A549 (cell line): ENCODE results near the gene TBC1D16. TPM values are rescaled to one million over a fixed set of nuclear protein-coding genes. Genes with fewer than 3 reads are reported as not detected.

ENCODE experiments used
- ATAC-seq, 2 experiments: fragments of 200-7000 bp in 1 of 2; fragments of >200 bp in 1 of 2; cut with Nextera tagmentation in 1 of 2; cut with Tn5 transposase in 1 of 2; 3 replicates each; pipeline versions ENCODE4 v1.8.0 to v1.9.1; 2018 to 2020; ENCODE audit warnings: mild to moderate bottlenecking in 1 of 2, moderate library complexity in 1 of 2
- CTCF ChIA-PET: fragments of 300-600 bp; sonication (Branson Sonifier 250); formaldehyde crosslinking; extraction: SDS; loops from one replicate; lab custom pipeline; 2021; ENCODE audit warnings: antibody characterized with exemption, inconsistent platforms; lab: Yijun Ruan, JAX
- POLR2A ChIA-PET: fragments of 350-600 bp; formaldehyde crosslinking; extraction: SDS; loops from one replicate; lab custom pipeline; 2021; ENCODE audit warnings: antibody characterized with exemption, inconsistent platforms; lab: Yijun Ruan, JAX
- DNase-seq, 2 experiments: peaks; one replicate each; pipeline versions ENCODE4 v3.0.0 to v3.0.0-alpha.2; 2011 to 2016; ENCODE audit warnings: low read depth in 1 of 2, low spot score in 1 of 2
- FAIRE-seq: peaks from 2 replicates; lab custom pipeline; 2011; peaks lifted over from hg19 to GRCh38; lab: Jason Lieb, UNC
- H3K27ac ChIP-seq, 2 experiments: fragments of >200 bp; sonication (Bioruptor Twin); formaldehyde crosslinking; 3 replicates each; pipeline ENCODE4 v1.5.1; 2016 to 2017
- H3K4me1 ChIP-seq: fragments of >200 bp; sonication (Bioruptor Twin); formaldehyde crosslinking; 3 replicates; pipeline ENCODE4 v1.6.1; 2016
- H3K4me2 ChIP-seq: fragments of >200 bp; sonication (Bioruptor Twin); formaldehyde crosslinking; 3 replicates; pipeline ENCODE4 v1.6.1; 2016
- H3K4me3 ChIP-seq: fragments of >200 bp; sonication (Bioruptor Twin); formaldehyde crosslinking; 3 replicates; pipeline ENCODE4 v1.5.1; 2016
- H3K9me3 ChIP-seq: fragments of >200 bp; sonication (Bioruptor Twin); formaldehyde crosslinking; 3 replicates; pipeline ENCODE4 v1.6.1; 2016
- BHLHE40 ChIP-seq: IDR thresholded peaks from 2 replicates; pipeline ENCODE4 v1.6.1; 2012; ENCODE audit warnings: low read depth, low read length, inconsistent platforms
- CBX2 ChIP-seq: fragments of 200-600 bp; sonication (generic); IDR thresholded peaks from 2 replicates; pipeline ENCODE4 v1.6.1; 2016; ENCODE audit warnings: low read depth, mild to moderate bottlenecking, borderline replicate concordance
- CEBPB ChIP-seq, 2 experiments: fragments of >200 bp in 1 of 2; sonication (Bioruptor Twin) in 1 of 2; formaldehyde crosslinking in 1 of 2; IDR thresholded peaks; 2 replicates each; pipeline ENCODE4 v1.6.1; 2012 to 2016
- EHF ChIP-seq: fragments of 250-450 bp; sonication (Bioruptor Pico); IDR thresholded peaks from 2 replicates; pipeline ENCODE4 v1.5.0; 2020; ENCODE audit warnings: mild to moderate bottlenecking
- FOSL2 ChIP-seq, 2 experiments: fragments of 450-650 bp in 1 of 2; fragments of >200 bp in 1 of 2; sonication (Bioruptor Twin) in 1 of 2; formaldehyde crosslinking; IDR thresholded peaks; 2 replicates each; pipeline versions ENCODE4 v1.5.0 to v1.6.1; 2016 to 2020; ENCODE audit warnings: mild to moderate bottlenecking in 1 of 2, moderate library complexity in 1 of 2
- FOXS1 ChIP-seq: fragments of 250-450 bp; sonication (Bioruptor Pico); IDR thresholded peaks from 2 replicates; pipeline ENCODE4 v1.5.0; 2020; ENCODE audit warnings: mild to moderate bottlenecking, moderate library complexity
- HEYL ChIP-seq: fragments of 250-450 bp; sonication (Bioruptor Pico); IDR thresholded peaks from 2 replicates; pipeline ENCODE4 v1.8.0; 2021; ENCODE audit warnings: mild to moderate bottlenecking, moderate library complexity
- HOXB13 ChIP-seq: fragments of 250-450 bp; sonication (Bioruptor Pico); IDR thresholded peaks from 2 replicates; pipeline ENCODE4 v1.5.0; 2020; ENCODE audit warnings: low read depth, mild to moderate bottlenecking, moderate library complexity
- NPAS2 ChIP-seq: fragments of 250-450 bp; sonication (Bioruptor Pico); IDR thresholded peaks from 2 replicates; pipeline ENCODE4 v1.8.0; 2022; ENCODE audit warnings: mild to moderate bottlenecking, moderate library complexity, borderline replicate concordance
- NR3C1 ChIP-seq: fragments of >200 bp; sonication (Bioruptor Twin); formaldehyde crosslinking; IDR thresholded peaks from 3 replicates; pipeline ENCODE4 v1.6.1; 2017
- POLR2A ChIP-seq: IDR thresholded peaks from 2 replicates; pipeline ENCODE4 v1.6.1; 2012; ENCODE audit warnings: mild to moderate bottlenecking, low read length
- RAD21 ChIP-seq, 2 experiments: fragments of >200 bp in 1 of 2; sonication (Bioruptor Twin) in 1 of 2; formaldehyde crosslinking in 1 of 2; IDR thresholded peaks in 1 of 2; conservative IDR thresholded peaks in 1 of 2; 2 replicates in 1 of 2; 3 replicates in 1 of 2; pipeline ENCODE4 v1.6.1; 2012 to 2018; ENCODE audit warnings: inconsistent platforms in 1 of 2
- RARB ChIP-seq: fragments of 250-450 bp; sonication (Bioruptor Pico); IDR thresholded peaks from 2 replicates; pipeline ENCODE4 v1.8.0; 2021; ENCODE audit warnings: mild to moderate bottlenecking, moderate library complexity
- RCOR1 ChIP-seq: fragments of 150-350 bp; IDR thresholded peaks from 2 replicates; pipeline ENCODE4 v1.6.1; 2014; ENCODE audit warnings: antibody characterized with exemption, low read length, low read depth
- REST ChIP-seq: fragments of 200-600 bp; sonication (generic); IDR thresholded peaks from 2 replicates; pipeline ENCODE4 v1.6.1; 2016; ENCODE audit warnings: antibody characterized with exemption, mild to moderate bottlenecking, moderate library complexity
- whole genome bisulfite sequencing: methylation state at CpG from one replicate; pipeline ENCODE4 v1.1.6; 2017; ENCODE audit errors: missing lambda C conversion rate; 5-methylcytosine and 5-hydroxymethylcytosine counted together
- polyA plus RNA-seq, 4 experiments: library from polyadenylated mRNA; depleted of rRNA in 3 of 4; stranded (reverse); fragments of >200 nt; fragmentation: RNase III in 1 of 4; extraction: RNeasy Plus Mini Kit Qiagen cat#74134 plus additional on column Dnase treatment in 1 of 4; gene quantifications; 2 replicates in 3 of 4; 3 replicates in 1 of 4; pipeline ENCODE4 v1.2.3, GENCODE V29; 2011 to 2017
- TF ChIP-seq, protein P1 (sequence below): fragments of 450-650 bp; IDR thresholded peaks from 2 replicates; pipeline ENCODE4 v1.6.1; 2014; ENCODE audit warnings: antibody characterized with exemption

TBC1D16 gene
- polyA plus RNA-seq, 2 of the 4 experiments (the other 2 are of a cell fraction) = 8.9 to 12.5 TPM

- ATAC-seq (no peak), FAIRE-seq (peak; percentile 32), DNase-seq (no peak)
- ChIA-PET CTCF (interaction anchor here (0.8 to 3.1 kb wide), 16 partner anchors 8 to 183 kb away, joined by 3 to 12 read pairs (median 3); partner anchors contain the start of gene CBX4), POLR2A (interaction anchor here (1.2 kb wide), 1 partner anchor 130 kb away, joined by 5 read pairs; the partner anchor contains the start of gene CBX4)
- 89% methylated on average over 7 of the region's 7 CpGs for WGBS
- Histone ChIP-seq H3K27ac (no peak overlapping the region), H3K4me1 (no peaks in the 10 kb centered on the region), H3K4me2 (no peak overlapping the region), H3K9me3 (no peaks in the 10 kb centered on the region), H3K4me3 (no peak overlapping the region)
- TF ChIP-seq FOSL2 (IDR thresholded peaks at IDR 0.05) (no peak), FOSL2 (CRISPR knock-in tag; IDR thresholded peaks at IDR 0.05) (no peak), REST (no peak), RCOR1 (no peak), FOXS1 (no peak), HEYL (CRISPR knock-in tag) (no peak), POLR2A (no peak), BHLHE40 (no peak), RARB (CRISPR knock-in tag) (no peak), NR3C1 (no peak)
Observed at GRCh38 chr17:79969906-79970305, 65.8 kb downstream of the TBC1D16 start.

GRCh38 chr17:79968116-79968515 lies 67.6 kb downstream of the TBC1D16 start:
- Histone ChIP-seq H3K27ac (no peak overlapping the region), H3K4me3 (no peak overlapping the region), H3K9me3 (no peaks in the 10 kb centered on the region), H3K4me1 (no peaks in the 10 kb centered on the region), H3K4me2 (no peak overlapping the region)
- CTCF ChIA-PET = interaction anchor here (0.6 to 1.5 kb wide), 7 partner anchors 10 to 927 kb away, joined by 3 to 5 read pairs (median 3); no protein-coding TSS in a partner anchor
- FAIRE-seq (no peak), ATAC-seq (no peak), DNase-seq (no peak)
- POLR2A ChIA-PET = interaction anchor here (0.7 kb wide), 1 partner anchor 12 kb away, joined by 4 read pairs; no protein-coding TSS in a partner anchor
- 91% methylated on average over 5 of the region's 5 CpGs for WGBS
- TF ChIP-seq EHF (no peak), RAD21 (conservative IDR thresholded peaks at IDR 0.05 in 1 of 2, IDR thresholded peaks at IDR 0.05 in 1 of 2) (no peak), CBX2 (no peak), HOXB13 (no peak), RCOR1 (no peak), POLR2A (no peak), NPAS2 (CRISPR knock-in tag) (no peak), CEBPB (IDR thresholded peaks at IDR 0.05) (no peak), REST (no peak)
- TF ChIP-seq, protein P1, sequence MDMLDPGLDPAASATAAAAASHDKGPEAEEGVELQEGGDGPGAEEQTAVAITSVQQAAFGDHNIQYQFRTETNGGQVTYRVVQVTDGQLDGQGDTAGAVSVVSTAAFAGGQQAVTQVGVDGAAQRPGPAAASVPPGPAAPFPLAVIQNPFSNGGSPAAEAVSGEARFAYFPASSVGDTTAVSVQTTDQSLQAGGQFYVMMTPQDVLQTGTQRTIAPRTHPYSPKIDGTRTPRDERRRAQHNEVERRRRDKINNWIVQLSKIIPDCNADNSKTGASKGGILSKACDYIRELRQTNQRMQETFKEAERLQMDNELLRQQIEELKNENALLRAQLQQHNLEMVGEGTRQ = no peak
